Esophagus (tissue), 2 donors: ENCODE data around the gene TASP1. TPM values are rescaled to one million over a fixed set of nuclear protein-coding genes. Genes with fewer than 3 reads are reported as not detected.
"Not testable (repeated sequence)": the region's sequence is repeated elsewhere in the genome, so short reads cannot be mapped to it uniquely, and the experiment has no call there.

Experiments
- H3K27ac ChIP-seq, 2 donors: one replicate each; pipeline ENCODE4 v1.5.1; 2013; ENCODE audit warnings: low read depth in 2 of 2, mild to moderate bottlenecking in 2 of 2, inconsistent platforms in 1 of 2, low read length in 1 of 2, moderate library complexity in 1 of 2
- H3K27me3 ChIP-seq, 2 donors: one replicate each; pipeline ENCODE4 v1.6.1; 2013; ENCODE audit warnings: low read length in 2 of 2, control low read depth in 1 of 2, mild to moderate bottlenecking in 1 of 2; ENCODE audit not compliant: insufficient read depth in 2 of 2, control insufficient read depth in 1 of 2
- H3K36me3 ChIP-seq, 2 donors: one replicate each; pipeline ENCODE4 v1.6.1; 2013; ENCODE audit warnings: low read length in 1 of 2; ENCODE audit not compliant: control insufficient read depth in 2 of 2, insufficient read depth in 2 of 2
- H3K4me1 ChIP-seq, 2 donors: one replicate each; pipeline ENCODE4 v1.6.1; 2013; ENCODE audit warnings: low read length in 1 of 2; ENCODE audit not compliant: control insufficient read depth in 2 of 2, insufficient read depth in 2 of 2
- H3K4me3 ChIP-seq, 2 donors: one replicate each; pipeline ENCODE4 v1.5.1; 2013; ENCODE audit warnings: low read length in 2 of 2, mild to moderate bottlenecking in 2 of 2, low read depth in 1 of 2, moderate library complexity in 1 of 2
- H3K9me3 ChIP-seq, 2 donors: one replicate each; pipeline ENCODE4 v1.6.1; 2013; ENCODE audit warnings: mild to moderate bottlenecking in 2 of 2, low read depth in 1 of 2, low read length in 1 of 2, moderate library complexity in 1 of 2; ENCODE audit not compliant: control insufficient read depth in 2 of 2, insufficient read depth in 1 of 2
- WGBS, 2 donors: extraction: QIAGEN DNeasy Blood & Tissue Kit; methylation state at CpG; one replicate each; pipeline ENCODE4 v1.1.7; 2013; 5-methylcytosine and 5-hydroxymethylcytosine counted together
- polyA plus RNA-seq, 2 donors: library from polyadenylated mRNA; stranded (reverse); fragments of 200-250 nt; gene quantifications; one replicate each; pipeline ENCODE4 v1.2.3, GENCODE V29; 2013
- donor health status: healthy with polysubstance abuse.
- donor health status: Bipolar disorder and iron deficiency.

TASP1 gene
- polyA plus RNA-seq, 2 donors: 3.5 to 4.9 TPM

DNA sequence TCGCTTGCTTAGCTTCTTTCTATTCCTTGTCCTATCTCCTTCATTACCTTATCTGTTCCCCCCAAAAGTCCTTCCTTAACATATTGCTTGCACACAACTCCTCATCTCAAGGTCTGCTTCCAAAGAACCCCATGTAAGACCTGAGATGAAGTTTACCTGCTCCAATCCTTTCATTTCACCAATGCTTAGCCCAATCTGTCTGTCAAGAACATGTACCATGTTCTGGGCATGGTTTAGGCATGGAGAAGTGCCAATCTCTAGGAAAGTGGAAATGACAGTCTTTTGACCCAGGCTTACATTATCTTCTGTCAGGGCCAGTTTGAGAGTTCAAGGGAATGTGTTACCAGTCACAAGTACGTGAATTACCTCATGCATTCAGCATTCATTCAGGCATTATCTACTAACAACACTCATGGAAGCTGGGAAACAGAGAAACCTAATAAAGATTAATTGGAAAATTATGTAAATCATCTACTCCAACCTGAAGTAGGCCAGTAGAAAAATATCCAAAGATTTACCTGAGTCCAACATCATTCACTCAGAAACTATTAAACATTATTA lies 15.8 kb upstream of the TASP1 start:
- Histone ChIP-seq H3K4me1 (no peaks in the 10 kb centered on the region), H3K9me3 (no peaks in the 10 kb centered on the region), H3K4me3 (no peak overlapping the region), H3K36me3 (no peaks in the 10 kb centered on the region), H3K27ac (no peak overlapping the region), H3K27me3 (no peaks in the 10 kb centered on the region)
- 74 to 78% methylated on average over 2 of the region's 2 CpGs for WGBS, 2 donors

DNA sequence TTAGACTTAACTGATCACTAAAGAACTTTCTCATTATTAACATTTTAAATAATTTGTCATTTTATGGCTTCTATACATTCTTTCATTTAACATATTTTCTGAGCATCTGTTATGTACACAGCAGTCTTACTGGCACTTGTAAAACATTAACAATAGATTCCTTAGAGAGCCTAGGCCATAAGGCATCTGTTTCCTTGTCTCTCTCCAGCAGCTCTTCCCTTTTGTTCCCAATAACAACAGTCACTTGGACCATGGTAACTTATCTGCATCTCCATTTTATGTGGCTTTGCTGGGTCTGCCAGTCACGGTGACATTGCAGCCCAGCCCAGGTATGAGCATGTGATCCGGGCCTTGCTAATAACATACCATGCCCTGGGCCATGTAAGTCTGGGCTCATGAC lies 11.7 kb upstream of the TASP1 start:
- 82 to 83% methylated on average over 2 of the region's 2 CpGs for WGBS, 2 donors
- Histone ChIP-seq H3K9me3 (no peaks in the 10 kb centered on the region), H3K4me1 (no peaks in the 10 kb centered on the region), H3K4me3 (no peak overlapping the region), H3K36me3 (no peaks in the 10 kb centered on the region), H3K27ac (no peak overlapping the region), H3K27me3 (no peaks in the 10 kb centered on the region)

DNA sequence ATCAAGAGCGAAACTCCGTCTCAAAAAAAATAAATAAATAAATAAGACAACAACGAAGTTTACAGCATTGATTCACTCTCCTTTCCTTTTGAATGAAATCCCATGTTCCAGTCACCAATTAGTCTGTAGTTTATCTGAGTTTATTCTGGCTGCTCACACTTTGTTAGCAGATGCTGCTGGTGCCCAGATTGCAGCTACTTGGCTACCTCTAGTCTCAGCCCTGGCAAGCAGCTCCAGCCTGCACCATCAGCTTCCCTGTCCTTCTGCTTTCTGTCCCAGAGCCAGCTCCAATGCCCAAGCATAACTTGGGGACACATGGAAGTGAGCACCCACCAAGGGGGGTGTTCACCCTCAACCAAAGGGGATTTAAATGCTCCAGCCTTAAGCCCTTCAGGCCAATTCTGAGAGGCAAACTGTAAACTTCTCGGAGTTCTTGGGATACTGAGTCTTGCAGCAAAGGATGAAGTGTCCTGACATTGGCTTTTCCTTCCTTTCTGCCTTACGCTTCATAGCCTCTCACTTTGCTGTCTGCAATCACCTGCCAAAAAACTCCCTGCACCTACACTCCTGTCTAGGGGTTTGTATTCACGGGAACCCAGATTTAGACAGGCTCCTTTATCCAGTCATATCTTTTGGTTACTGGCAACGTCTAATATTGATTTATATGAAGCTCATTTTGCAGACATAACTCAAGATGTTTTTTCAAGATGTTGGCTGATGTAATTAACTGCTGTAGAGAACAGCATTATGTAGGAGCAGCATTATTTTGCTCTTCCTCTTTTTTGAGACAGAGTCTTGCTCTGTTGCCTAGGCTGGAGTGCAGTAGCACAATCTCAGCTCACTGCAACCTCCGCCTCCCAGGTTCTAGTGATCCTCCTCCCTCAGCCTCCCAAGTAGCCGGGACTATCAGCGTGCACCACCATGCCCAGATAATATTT lies 9.8 kb upstream of the TASP1 start:
- Histone ChIP-seq H3K4me1 (no peaks in the 10 kb centered on the region), H3K9me3 (no peaks in the 10 kb centered on the region), H3K27me3 (no peaks in the 10 kb centered on the region), H3K27ac (no peak overlapping the region), H3K36me3 (no peaks in the 10 kb centered on the region), H3K4me3 (no peak overlapping the region)
- WGBS, 2 donors: 69 to 70% methylated on average over 10 of the region's 10 CpGs

DNA sequence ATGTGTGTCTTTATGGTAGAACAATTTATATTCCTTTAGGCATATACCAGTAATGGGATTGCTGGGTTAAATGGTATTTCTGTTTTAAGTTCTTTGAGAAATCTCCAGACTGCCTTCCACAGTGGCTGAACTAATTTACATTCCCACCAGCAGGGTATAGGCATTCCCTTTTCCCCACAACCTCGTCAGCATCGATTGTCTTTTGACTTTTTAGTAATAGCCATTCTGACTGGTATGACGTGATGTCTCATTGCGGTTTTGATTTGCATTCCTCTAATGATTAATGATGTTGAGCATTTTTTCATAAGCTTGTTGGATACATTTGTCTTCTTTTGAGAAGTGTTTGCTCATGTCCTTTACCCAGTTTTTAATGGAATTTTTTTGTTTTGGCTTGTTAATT lies 5.3 kb upstream of the TASP1 start:
- H3K36me3 ChIP-seq: no peaks in the 10 kb centered on the region
- 30 to 33% methylated on average over 4 of the region's 4 CpGs for WGBS, 2 donors
- no peaks in the 10 kb centered on the region for H3K9me3 ChIP-seq
- no peak overlapping the region for H3K27ac ChIP-seq
- H3K27me3 ChIP-seq: no peaks in the 10 kb centered on the region
- H3K4me3 ChIP-seq: no peak overlapping the region
- no peaks in the 10 kb centered on the region for H3K4me1 ChIP-seq

DNA sequence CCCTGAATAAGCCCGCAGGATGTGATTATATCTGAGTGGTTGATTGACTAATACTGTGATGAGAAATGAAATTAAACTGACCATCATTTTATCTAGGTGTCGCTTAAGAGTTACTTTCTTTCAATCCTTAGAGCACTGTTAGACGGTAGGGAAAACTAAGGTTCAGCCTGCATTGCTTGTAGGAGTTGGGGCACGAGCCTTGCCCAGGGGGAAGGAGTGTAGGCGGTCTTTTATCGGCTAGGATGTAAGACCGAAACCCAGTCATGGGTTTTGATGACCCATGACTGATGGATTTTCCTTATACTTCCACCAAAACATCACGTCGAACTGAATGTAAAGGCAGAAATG lies 392 bp upstream of the TASP1 start:
- Histone ChIP-seq H3K9me3 (no peaks in the 10 kb centered on the region), H3K27me3 (no peaks in the 10 kb centered on the region), H3K36me3 (no peaks in the 10 kb centered on the region), H3K4me3 (peak overlapping the region; percentile 87 to 96), H3K4me1 (no peaks in the 10 kb centered on the region), H3K27ac (no peak overlapping the region)
- 5% methylated on average over 9 of the region's 9 CpGs for WGBS, 2 donors

DNA sequence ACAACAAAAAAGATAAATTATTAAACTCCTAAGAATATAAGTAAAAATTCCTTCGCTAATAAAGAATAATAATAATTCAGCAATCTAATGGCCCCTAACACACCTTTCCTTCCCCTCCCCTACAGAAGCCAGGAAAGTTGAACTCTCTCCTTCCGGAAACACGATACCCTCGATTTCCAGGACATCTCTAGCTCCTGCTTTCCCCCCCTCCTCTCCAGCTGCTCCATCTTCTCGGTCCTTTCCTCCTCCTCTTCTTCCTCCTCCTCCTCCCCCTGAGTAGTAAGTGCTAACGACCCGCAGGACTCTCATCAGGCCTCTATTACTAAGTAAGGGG lies 603 bp downstream of the TASP1 start:
- 1 to 5% methylated on average over 7 of the region's 7 CpGs for WGBS, 2 donors
- Histone ChIP-seq H3K36me3 (no peaks in the 10 kb centered on the region), H3K4me1 (no peaks in the 10 kb centered on the region), H3K9me3 (no peaks in the 10 kb centered on the region), H3K27ac (peak overlapping the region; percentile 30 to 81), H3K27me3 (no peaks in the 10 kb centered on the region), H3K4me3 (peak overlapping the region; percentile 87 to 96)

DNA sequence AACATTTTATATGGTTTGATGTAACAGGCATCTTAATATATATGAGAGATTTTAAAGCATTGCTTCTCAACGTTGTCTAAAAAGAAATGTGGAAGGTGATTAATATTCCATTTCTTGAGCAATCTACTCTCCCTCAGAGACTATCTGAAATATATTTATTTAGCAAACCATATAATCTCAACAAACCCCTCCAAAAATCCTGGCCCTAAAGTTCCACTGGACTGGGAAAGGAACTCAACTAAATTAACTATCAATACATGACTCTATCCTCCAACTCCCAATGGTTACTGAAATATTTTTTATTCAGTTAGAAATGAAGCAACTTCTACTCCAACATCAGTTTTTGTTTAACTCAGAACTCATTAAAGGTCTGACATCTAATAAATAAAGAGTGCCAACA lies 6.3 kb downstream of the TASP1 start:
- Histone ChIP-seq H3K9me3 (no peaks in the 10 kb centered on the region), H3K4me1 (no peaks in the 10 kb centered on the region), H3K27me3 (no peaks in the 10 kb centered on the region), H3K4me3 (no peak overlapping the region), H3K36me3 (no peaks in the 10 kb centered on the region), H3K27ac (no peak overlapping the region)
- 61 to 67% methylated on average over 1 of the region's 1 CpG for WGBS, 2 donors

DNA sequence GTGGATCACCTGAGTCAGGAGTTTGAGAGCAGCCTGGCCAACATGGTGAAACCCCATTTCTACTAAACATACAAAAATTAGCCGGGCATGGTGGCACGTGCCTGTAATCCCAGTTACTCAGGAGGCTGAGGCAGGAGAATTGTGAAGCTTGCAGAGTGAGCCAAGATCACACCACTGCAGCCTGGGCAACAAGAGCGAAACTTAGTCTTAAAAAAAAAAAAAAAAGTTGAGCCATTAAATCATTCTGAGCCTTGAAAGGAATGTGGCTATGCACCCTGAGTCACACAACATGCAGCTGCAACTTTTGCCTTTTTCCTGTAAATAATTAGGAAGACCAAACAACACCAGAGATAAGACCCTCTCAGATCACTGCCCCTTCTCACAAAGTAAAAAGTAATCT lies 11.2 kb downstream of the TASP1 start:
- H3K36me3 ChIP-seq, H3K4me1 ChIP-seq: not testable (repeated sequence)
- 79 to 80% methylated on average over 3 of the region's 3 CpGs for WGBS, 2 donors

DNA sequence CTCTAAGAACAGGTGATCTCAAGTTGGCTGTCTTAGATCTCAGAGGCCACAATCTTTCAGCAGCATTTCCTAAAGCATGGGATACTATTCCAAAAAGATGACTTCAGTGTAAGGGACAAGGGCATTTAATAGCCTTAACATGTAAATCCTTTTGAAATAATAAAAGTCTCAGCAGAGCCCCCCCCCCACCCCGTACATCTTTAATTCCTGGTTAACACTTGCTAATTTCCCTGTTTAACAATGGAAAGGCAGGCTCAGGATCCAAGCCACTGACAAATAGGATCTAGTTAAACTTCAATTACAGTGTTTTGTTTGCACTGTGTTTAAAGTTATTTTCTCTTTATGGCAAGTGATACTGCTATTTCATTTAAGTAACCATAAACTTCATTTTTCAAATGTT lies 12.0 kb downstream of the TASP1 start:
- WGBS, 2 donors: 83 to 84% methylated on average over 1 of the region's 1 CpG
- Histone ChIP-seq H3K4me3 (no peak overlapping the region), H3K9me3 (no peaks in the 10 kb centered on the region), H3K27ac (no peak overlapping the region), H3K36me3 (no peaks in the 10 kb centered on the region), H3K27me3 (no peaks in the 10 kb centered on the region), H3K4me1 (no peaks in the 10 kb centered on the region)

More for the DNA sequence above, 11.2 kb downstream of the TASP1 start:
- H3K27ac ChIP-seq, H3K9me3 ChIP-seq, H3K4me3 ChIP-seq, H3K27me3 ChIP-seq: not testable (repeated sequence)
